Erythroblast (primary cell): Measurements from ENCODE around the gene TMEM17.

Source experiments
- GATA1 ChIP-seq: IDR thresholded peaks from 2 replicates; pipeline ENCODE4 v1.6.1; 2011; ENCODE audit warnings: low read depth, mild to moderate bottlenecking, control low read depth, low read length, moderate library complexity
- POLR2A ChIP-seq: IDR thresholded peaks from 2 replicates; pipeline ENCODE4 v1.6.1; 2011; ENCODE audit warnings: mild to moderate bottlenecking, low read length

GRCh38 chr2:62459106-62459505 lies 46.9 kb downstream of the TMEM17 start:
- TF ChIP-seq GATA1: no peak
- no peak for TF ChIP-seq POLR2A
